Prostate gland (tissue), 2 donors: ENCODE measurements around the gene CHRNG.

Experiments
- POLR2A ChIP-seq: fragments of 450-650 bp; IDR thresholded peaks from one replicate; pipeline ENCODE4 v1.6.1; 2016; ENCODE audit warnings: antibody characterized with exemption, mild to moderate bottlenecking
- POLR2AphosphoS5 ChIP-seq: sonication (generic); formaldehyde crosslinking; IDR thresholded peaks from one replicate; pipeline ENCODE4 v1.6.1; 2017; ENCODE audit warnings: antibody characterized with exemption
- TF ChIP-seq, protein P1 (sequence below), 4 experiments: fragments of 200-600 bp in 2 of 4; fragments of 450-650 bp in 2 of 4; sonication (generic) in 2 of 4; IDR thresholded peaks; 1 replicate in 3 of 4; 2 replicates in 1 of 4; pipeline ENCODE4 v1.5.1; 2016 to 2019; ENCODE audit warnings: antibody characterized with exemption in 4 of 4, mild to moderate bottlenecking in 2 of 4, moderate library complexity in 2 of 4

DNA sequence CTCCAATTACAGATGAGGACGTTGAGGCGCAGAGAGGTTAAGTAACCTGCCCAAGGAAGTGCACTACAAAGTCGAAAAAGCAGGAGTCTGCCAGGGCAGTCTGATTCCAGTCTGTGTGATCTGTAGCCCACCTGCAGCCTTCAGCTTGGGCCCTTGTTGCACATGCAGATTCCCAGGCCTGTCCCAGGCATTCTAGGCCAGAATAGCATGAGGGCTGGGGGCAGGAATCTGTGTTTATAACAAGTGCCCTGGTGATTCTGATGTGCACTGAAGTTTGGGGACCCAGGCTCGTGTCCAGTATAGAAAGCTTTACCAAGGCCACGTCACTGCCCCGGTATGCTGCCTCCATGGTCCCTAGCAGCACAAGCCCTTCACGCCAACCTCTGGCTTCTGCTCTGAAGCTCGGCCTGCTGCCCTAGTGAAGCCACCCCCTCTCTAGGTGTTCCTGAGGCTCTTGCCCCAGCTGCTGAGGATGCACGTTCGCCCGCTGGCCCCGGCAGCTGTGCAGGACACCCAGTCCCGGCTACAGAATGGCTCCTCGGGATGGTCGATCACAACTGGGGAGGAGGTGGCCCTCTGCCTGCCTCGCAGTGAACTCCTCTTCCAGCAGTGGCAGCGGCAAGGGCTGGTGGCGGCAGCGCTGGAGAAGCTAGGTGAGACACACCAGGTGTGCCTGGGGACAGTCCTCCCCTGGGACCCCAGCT lies 4.6 kb downstream of the CHRNG start:
- TF ChIP-seq, protein P1, sequence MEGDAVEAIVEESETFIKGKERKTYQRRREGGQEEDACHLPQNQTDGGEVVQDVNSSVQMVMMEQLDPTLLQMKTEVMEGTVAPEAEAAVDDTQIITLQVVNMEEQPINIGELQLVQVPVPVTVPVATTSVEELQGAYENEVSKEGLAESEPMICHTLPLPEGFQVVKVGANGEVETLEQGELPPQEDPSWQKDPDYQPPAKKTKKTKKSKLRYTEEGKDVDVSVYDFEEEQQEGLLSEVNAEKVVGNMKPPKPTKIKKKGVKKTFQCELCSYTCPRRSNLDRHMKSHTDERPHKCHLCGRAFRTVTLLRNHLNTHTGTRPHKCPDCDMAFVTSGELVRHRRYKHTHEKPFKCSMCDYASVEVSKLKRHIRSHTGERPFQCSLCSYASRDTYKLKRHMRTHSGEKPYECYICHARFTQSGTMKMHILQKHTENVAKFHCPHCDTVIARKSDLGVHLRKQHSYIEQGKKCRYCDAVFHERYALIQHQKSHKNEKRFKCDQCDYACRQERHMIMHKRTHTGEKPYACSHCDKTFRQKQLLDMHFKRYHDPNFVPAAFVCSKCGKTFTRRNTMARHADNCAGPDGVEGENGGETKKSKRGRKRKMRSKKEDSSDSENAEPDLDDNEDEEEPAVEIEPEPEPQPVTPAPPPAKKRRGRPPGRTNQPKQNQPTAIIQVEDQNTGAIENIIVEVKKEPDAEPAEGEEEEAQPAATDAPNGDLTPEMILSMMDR (IDR thresholded peaks at IDR 0.05), result no peak
- TF ChIP-seq POLR2A (no peak), POLR2AphosphoS5 (no peak)
